ENCODE results near the gene KIFAP3.

GRCh38 chr1:169995993-169996392, 78.5 kb downstream of the KIFAP3 start:
- TF ChIP-seq, protein P1, sequence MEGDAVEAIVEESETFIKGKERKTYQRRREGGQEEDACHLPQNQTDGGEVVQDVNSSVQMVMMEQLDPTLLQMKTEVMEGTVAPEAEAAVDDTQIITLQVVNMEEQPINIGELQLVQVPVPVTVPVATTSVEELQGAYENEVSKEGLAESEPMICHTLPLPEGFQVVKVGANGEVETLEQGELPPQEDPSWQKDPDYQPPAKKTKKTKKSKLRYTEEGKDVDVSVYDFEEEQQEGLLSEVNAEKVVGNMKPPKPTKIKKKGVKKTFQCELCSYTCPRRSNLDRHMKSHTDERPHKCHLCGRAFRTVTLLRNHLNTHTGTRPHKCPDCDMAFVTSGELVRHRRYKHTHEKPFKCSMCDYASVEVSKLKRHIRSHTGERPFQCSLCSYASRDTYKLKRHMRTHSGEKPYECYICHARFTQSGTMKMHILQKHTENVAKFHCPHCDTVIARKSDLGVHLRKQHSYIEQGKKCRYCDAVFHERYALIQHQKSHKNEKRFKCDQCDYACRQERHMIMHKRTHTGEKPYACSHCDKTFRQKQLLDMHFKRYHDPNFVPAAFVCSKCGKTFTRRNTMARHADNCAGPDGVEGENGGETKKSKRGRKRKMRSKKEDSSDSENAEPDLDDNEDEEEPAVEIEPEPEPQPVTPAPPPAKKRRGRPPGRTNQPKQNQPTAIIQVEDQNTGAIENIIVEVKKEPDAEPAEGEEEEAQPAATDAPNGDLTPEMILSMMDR (IDR thresholded peaks at IDR 0.05) = no peak
- no peak for TF ChIP-seq EZH2 (IDR thresholded peaks at IDR 0.05; ENCODE audit: borderline replicate concordance, insufficient read depth, low read depth, low read length, poor library complexity, severe bottlenecking)
